ENCODE data around the gene LRMDA.

Gene LRMDA

GRCh38 chr10:75894761-75895160 lies 463.3 kb downstream of the LRMDA start:
- DNase-seq (ENCODE audit: low read depth in 2 of 2, low spot score in 1 of 2): no peak

GRCh38 chr10:75895259-75895658 lies 463.8 kb downstream of the LRMDA start:
- no peak for DNase-seq (ENCODE audit: low read depth in 2 of 2, low spot score in 1 of 2)

- no peak for DNase-seq (ENCODE audit: low read depth in 2 of 2, low spot score in 1 of 2)
Observed at GRCh38 chr10:75899816-75900390, 468.5 kb downstream of the LRMDA start.

GRCh38 chr10:75902816-75903215 lies 471.4 kb downstream of the LRMDA start:
- DNase-seq (ENCODE audit: low read depth in 2 of 2, low spot score in 1 of 2): no peak

GRCh38 chr10:75904499-75905283 lies 473.3 kb downstream of the LRMDA start:
- no peak for DNase-seq (ENCODE audit: low read depth in 2 of 2, low spot score in 1 of 2)

GRCh38 chr10:75905490-75905889 lies 474.1 kb downstream of the LRMDA start:
- no peak for DNase-seq (ENCODE audit: low read depth in 2 of 2, low spot score in 1 of 2)

- no peak for DNase-seq (ENCODE audit: low read depth in 2 of 2, low spot score in 1 of 2)
Observed at GRCh38 chr10:75910032-75910431, 478.6 kb downstream of the LRMDA start.

- no peak for DNase-seq (ENCODE audit: low read depth in 2 of 2, low spot score in 1 of 2)
Observed at GRCh38 chr10:75911426-75911825, 480.0 kb downstream of the LRMDA start.

GRCh38 chr10:75916906-75917305 lies 485.5 kb downstream of the LRMDA start:
- no peak for DNase-seq (ENCODE audit: low read depth in 2 of 2, low spot score in 1 of 2)

GRCh38 chr10:75919913-75920312 lies 488.5 kb downstream of the LRMDA start:
- no peak for DNase-seq (ENCODE audit: low read depth in 2 of 2, low spot score in 1 of 2)

GRCh38 chr10:75922435-75922834 lies 491.0 kb downstream of the LRMDA start:
- no peak for DNase-seq (ENCODE audit: low read depth in 2 of 2, low spot score in 1 of 2)

- no peak for DNase-seq (ENCODE audit: low read depth in 2 of 2, low spot score in 1 of 2)
Observed at GRCh38 chr10:75924309-75924902, 493.0 kb downstream of the LRMDA start.

GRCh38 chr10:75925999-75926398 lies 494.6 kb downstream of the LRMDA start:
- no peak for DNase-seq (ENCODE audit: low read depth in 2 of 2, low spot score in 1 of 2)

GRCh38 chr10:75926763-75927162 lies 495.3 kb downstream of the LRMDA start:
- no peak for DNase-seq (ENCODE audit: low read depth in 2 of 2, low spot score in 1 of 2)

GRCh38 chr10:75928231-75928630 lies 496.8 kb downstream of the LRMDA start:
- DNase-seq (ENCODE audit: low read depth in 2 of 2, low spot score in 1 of 2): no peak

GRCh38 chr10:75929630-75930161 lies 498.3 kb downstream of the LRMDA start:
- no peak for DNase-seq (ENCODE audit: low read depth in 2 of 2, low spot score in 1 of 2)

- DNase-seq (ENCODE audit: low read depth in 2 of 2, low spot score in 1 of 2): no peak
Observed at GRCh38 chr10:75932921-75933320, 501.5 kb downstream of the LRMDA start.

- no peak for DNase-seq (ENCODE audit: low read depth in 2 of 2, low spot score in 1 of 2)
Observed at GRCh38 chr10:75935240-75935639, 503.8 kb downstream of the LRMDA start.

- DNase-seq (ENCODE audit: low read depth in 2 of 2, low spot score in 1 of 2): no peak
Observed at GRCh38 chr10:75935650-75936400, 504.4 kb downstream of the LRMDA start.

- no peak for DNase-seq (ENCODE audit: low read depth in 2 of 2, low spot score in 1 of 2)
Observed at GRCh38 chr10:75936841-75937240, 505.4 kb downstream of the LRMDA start.

- no peak for DNase-seq (ENCODE audit: low read depth in 2 of 2, low spot score in 1 of 2)
Observed at GRCh38 chr10:75937823-75938222, 506.4 kb downstream of the LRMDA start.

Data from stimulated activated CD8-positive, alpha-beta memory T cell treated with anti-CD3 and anti-CD28 coated beads, Interleukin-4, amount 100 ng/mL, for 4 hours (primary cell).